ENCODE measurements around the gene GLIS1.

The GLIS1 gene

GRCh38 chr1:53485478-53486394 is 253.2 kb downstream of the GLIS1 start:
- no peak for FAIRE-seq
- peak; percentile 82 for DNase-seq (ENCODE audit: insufficient read length, low spot score)
- TF ChIP-seq POLR2A (IDR thresholded peaks at IDR 0.05; ENCODE audit: low read depth, low read length): no peak

GRCh38 chr1:53484705-53485477 is 254.1 kb downstream of the GLIS1 start:
- FAIRE-seq (no peak), DNase-seq (ENCODE audit: insufficient read length, low spot score) (no peak)
- TF ChIP-seq POLR2A (IDR thresholded peaks at IDR 0.05; ENCODE audit: low read depth, low read length): no peak

- no peak for DNase-seq (ENCODE audit: insufficient read length, low spot score)
- FAIRE-seq: no peak
- TF ChIP-seq POLR2A (IDR thresholded peaks at IDR 0.05; ENCODE audit: low read depth, low read length): no peak
These were observed 255.3 kb downstream of the GLIS1 start for GRCh38 chr1:53483656-53484055.

- no peak for TF ChIP-seq POLR2A (IDR thresholded peaks at IDR 0.05; ENCODE audit: low read depth, low read length)
- DNase-seq (ENCODE audit: insufficient read length, low spot score) (no peak), FAIRE-seq (no peak)
These were observed 255.8 kb downstream of the GLIS1 start for GRCh38 chr1:53483170-53483569.

- TF ChIP-seq POLR2A (IDR thresholded peaks at IDR 0.05; ENCODE audit: low read depth, low read length): no peak
- no peak for DNase-seq (ENCODE audit: insufficient read length, low spot score)
- no peak for FAIRE-seq
These were observed 256.4 kb downstream of the GLIS1 start for GRCh38 chr1:53482441-53483153.

- no peak for DNase-seq (ENCODE audit: insufficient read length, low spot score)
- TF ChIP-seq POLR2A (IDR thresholded peaks at IDR 0.05; ENCODE audit: low read depth, low read length): no peak
- no peak for FAIRE-seq
These were observed 257.5 kb downstream of the GLIS1 start for GRCh38 chr1:53481456-53481855.

- FAIRE-seq (no peak), DNase-seq (ENCODE audit: insufficient read length, low spot score) (no peak)
- no peak for TF ChIP-seq POLR2A (IDR thresholded peaks at IDR 0.05; ENCODE audit: low read depth, low read length)
These were observed 258.3 kb downstream of the GLIS1 start for GRCh38 chr1:53480678-53481077.

- no peak for TF ChIP-seq POLR2A (IDR thresholded peaks at IDR 0.05; ENCODE audit: low read depth, low read length)
- FAIRE-seq: no peak
- DNase-seq (ENCODE audit: insufficient read length, low spot score): no peak
These were observed 260.5 kb downstream of the GLIS1 start for GRCh38 chr1:53478502-53478818.

GRCh38 chr1:53477651-53478501 is 261.1 kb downstream of the GLIS1 start:
- FAIRE-seq (no peak), DNase-seq (ENCODE audit: insufficient read length, low spot score) (no peak)
- TF ChIP-seq POLR2A (IDR thresholded peaks at IDR 0.05; ENCODE audit: low read depth, low read length): no peak

GRCh38 chr1:53476579-53476978 is 262.4 kb downstream of the GLIS1 start:
- no peak for TF ChIP-seq POLR2A (IDR thresholded peaks at IDR 0.05; ENCODE audit: low read depth, low read length)
- no peak for DNase-seq (ENCODE audit: insufficient read length, low spot score)

GRCh38 chr1:53475664-53476063 is 263.3 kb downstream of the GLIS1 start:
- TF ChIP-seq POLR2A (IDR thresholded peaks at IDR 0.05; ENCODE audit: low read depth, low read length): no peak
- DNase-seq (ENCODE audit: insufficient read length, low spot score): no peak
- FAIRE-seq: no peak

More at GRCh38 chr1:53476579-53476978, 262.4 kb downstream of the GLIS1 start:
- no peak for FAIRE-seq

GRCh38 chr1:53473463-53473862 is 265.5 kb downstream of the GLIS1 start:
- TF ChIP-seq POLR2A (IDR thresholded peaks at IDR 0.05; ENCODE audit: low read depth, low read length): no peak
- DNase-seq (ENCODE audit: insufficient read length, low spot score) (no peak), FAIRE-seq (no peak)

- TF ChIP-seq POLR2A (IDR thresholded peaks at IDR 0.05; ENCODE audit: low read depth, low read length): no peak
- DNase-seq (ENCODE audit: insufficient read length, low spot score) (no peak), FAIRE-seq (no peak)
These were observed 268.0 kb downstream of the GLIS1 start for GRCh38 chr1:53471000-53471399.

Data from H54 (cell line).